Measurements from ENCODE around the gene TEX53. TPM values are rescaled to one million over a fixed set of nuclear protein-coding genes. Genes with fewer than 3 reads are reported as not detected.

Gene TEX53
- total and polyA plus RNA-seq, 10 of the 15 experiments (the other 5 are each of a cell fraction or from before 2014, with no cell fraction given): not detected

- no TSS peak for BruUV-seq (replicated peaks)
- Histone ChIP-seq H3K27ac (ENCODE audit: control insufficient read depth, insufficient read depth) (no peak overlapping the region), H3K4me1 (ENCODE audit: control insufficient read depth, insufficient read depth, low read length) (no peaks in the 10 kb centered on the region), H3K4me2 (ENCODE audit: control insufficient read depth, insufficient read depth) (no peak overlapping the region), H2AFZ (ENCODE audit: control insufficient read depth, low read depth, low read length) (no peak overlapping the region), H3K27me3 (replicated peaks in 1 of 2; ENCODE audit: control insufficient read depth in 2 of 2, insufficient read depth in 2 of 2, low read length in 1 of 2) (no peaks in the 10 kb centered on the region), H3K9ac (ENCODE audit: control insufficient read depth, insufficient read depth, low read length) (no peak overlapping the region), H3K36me3 (ENCODE audit: control insufficient read depth in 2 of 2, insufficient read depth in 2 of 2, low read length in 1 of 2) (peaks cover 30 to 33% of the 10 kb centered on the region in 2 experiments), H3K9me3 (replicated peaks; ENCODE audit: control insufficient read depth, insufficient read depth, low read length) (no peaks in the 10 kb centered on the region), H4K20me1 (ENCODE audit: control insufficient read depth, insufficient read depth) (no peaks in the 10 kb centered on the region), H3K4me3 (no peak overlapping the region), H3K79me2 (ENCODE audit: control insufficient read depth, insufficient read depth, low read length) (no peaks in the 10 kb centered on the region)
- intact Hi-C loops (cut with micrococcal nuclease; ENCODE audit: unreplicated experiment) (no loop called here), in situ Hi-C loops (cut with MboI) (no loop called here)
- ChIA-PET CTCF (no interaction called here), SMC1A (ENCODE audit: uncharacterized antibody, unreplicated experiment) (no interaction called here), POLR2A (no interaction called here), RAD21 (ENCODE audit: unreplicated experiment) (no interaction called here)
- no peak for FAIRE-seq
- no peak for DNase-seq (ENCODE audit: low read depth, low spot score)
- WGBS (ENCODE audit: insufficient coverage, insufficient replicate concordance, low lambda C conversion rate, missing lambda C conversion rate): 82% methylated on average over 6 of the region's 6 CpGs
- TF ChIP-seq STAT1 (conservative IDR thresholded peaks at IDR 0.05) (no peak), MEF2A (IDR thresholded peaks at IDR 0.05; ENCODE audit: insufficient read depth, low read depth, low read length) (no peak), HSF1 (IDR thresholded peaks at IDR 0.05; ENCODE audit: low read depth, low read length) (no peak), CHD4 (IDR thresholded peaks at IDR 0.05) (no peak), NR2C1 (IDR thresholded peaks at IDR 0.05) (no peak), RAD51 (IDR thresholded peaks at IDR 0.05) (no peak)
- no peak for ATAC-seq
These were observed 23.2 kb downstream of the TEX53 start for GRCh38 chr9:114634387-114634786.

GRCh38 chr9:114633438-114634089, 24.0 kb downstream of the TEX53 start:
- Histone ChIP-seq H3K36me3 (ENCODE audit: control insufficient read depth in 2 of 2, insufficient read depth in 2 of 2, low read length in 1 of 2) (peaks cover 29 to 34% of the 10 kb centered on the region in 2 experiments), H3K27ac (ENCODE audit: control insufficient read depth, insufficient read depth) (no peak overlapping the region), H4K20me1 (ENCODE audit: control insufficient read depth, insufficient read depth) (no peaks in the 10 kb centered on the region), H3K79me2 (ENCODE audit: control insufficient read depth, insufficient read depth, low read length) (no peaks in the 10 kb centered on the region), H3K27me3 (replicated peaks in 1 of 2; ENCODE audit: control insufficient read depth in 2 of 2, insufficient read depth in 2 of 2, low read length in 1 of 2) (no peaks in the 10 kb centered on the region), H3K9me3 (replicated peaks; ENCODE audit: control insufficient read depth, insufficient read depth, low read length) (no peaks in the 10 kb centered on the region), H3K9ac (ENCODE audit: control insufficient read depth, insufficient read depth, low read length) (no peak overlapping the region), H2AFZ (ENCODE audit: control insufficient read depth, low read depth, low read length) (no peak overlapping the region), H3K4me2 (ENCODE audit: control insufficient read depth, insufficient read depth) (no peak overlapping the region), H3K4me1 (ENCODE audit: control insufficient read depth, insufficient read depth, low read length) (no peaks in the 10 kb centered on the region), H3K4me3 (no peak overlapping the region)
- ChIA-PET RAD21 (ENCODE audit: unreplicated experiment) (interaction anchor here (0.7 to 1.0 kb wide), 2 partner anchors 15 to 41 kb away, joined by 3 to 4 read pairs; no protein-coding TSS in a partner anchor), SMC1A (ENCODE audit: uncharacterized antibody, unreplicated experiment) (no interaction called here), CTCF (no interaction called here), POLR2A (no interaction called here)
- ATAC-seq (no peak), FAIRE-seq (no peak), DNase-seq (ENCODE audit: low read depth, low spot score) (no peak)
- in situ Hi-C loops (cut with MboI): no loop called here
- intact Hi-C loops (cut with micrococcal nuclease; ENCODE audit: unreplicated experiment): no loop called here
- BruUV-seq (replicated peaks): no TSS peak
- 91% methylated on average over 10 of the region's 11 CpGs for WGBS (ENCODE audit: insufficient coverage, insufficient replicate concordance, low lambda C conversion rate, missing lambda C conversion rate)
- TF ChIP-seq MLLT1 (IDR thresholded peaks at IDR 0.05): no peak
- TF ChIP-seq GATAD2B (conservative IDR thresholded peaks at IDR 0.05; ENCODE audit: low read depth): no peak
- no peak for TF ChIP-seq NR2C2 (IDR thresholded peaks at IDR 0.05; ENCODE audit: borderline replicate concordance, control insufficient read depth, insufficient read length, low read depth)
- no peak for TF ChIP-seq KDM1A (IDR thresholded peaks at IDR 0.05; ENCODE audit: borderline replicate concordance)
- no peak for TF ChIP-seq NR2C1 (IDR thresholded peaks at IDR 0.05)
- no peak for TF ChIP-seq BCL3 (IDR thresholded peaks at IDR 0.05; ENCODE audit: borderline replicate concordance, insufficient read depth, low read depth, low read length, poor library complexity, severe bottlenecking)

Data from GM12878 (cell line).